ENCODE measurements around the gene EIPR1. TPM values are rescaled to one million over a fixed set of nuclear protein-coding genes. Genes with fewer than 3 reads are reported as not detected.

EIPR1 gene
- total and polyA plus RNA-seq, 2 of the 4 experiments (the other 2 are of a cell fraction): 46.5 to 67.4 TPM

DNA sequence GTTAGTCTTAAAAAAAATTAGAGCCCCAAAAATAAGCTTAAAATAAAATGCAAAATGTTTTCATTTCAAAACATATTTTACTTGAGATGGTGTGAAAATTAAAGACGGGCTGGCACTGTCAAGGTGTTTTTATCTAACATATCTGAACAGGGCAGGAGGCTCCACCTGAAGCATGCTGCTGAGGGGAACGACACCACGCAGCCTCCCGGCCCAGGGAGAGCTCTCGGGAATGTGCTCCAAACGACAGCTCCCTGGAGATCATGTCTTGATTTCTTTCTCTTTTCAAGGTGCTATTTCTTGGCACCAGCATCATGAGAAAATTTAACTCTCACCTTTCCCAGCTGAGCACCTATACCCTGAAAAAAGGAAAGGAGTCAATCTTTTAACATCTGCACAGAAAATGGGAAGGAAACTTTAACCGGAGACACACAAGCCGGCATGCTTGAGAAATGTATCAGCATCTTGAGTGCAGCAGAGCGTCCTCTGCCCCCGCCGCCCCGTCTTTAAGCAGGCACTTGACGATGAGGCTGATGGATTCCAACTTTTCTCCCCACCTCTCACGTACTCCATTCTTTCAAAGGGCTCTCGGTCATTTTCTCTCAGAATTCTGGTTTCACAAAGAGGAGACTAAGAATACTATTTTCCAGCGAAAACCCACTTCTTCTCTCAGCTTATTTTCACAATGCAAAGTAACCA lies 56.6 kb downstream of the EIPR1 start:
- in situ Hi-C loops (cut with MboI; ENCODE audit: low sequenced_read_pairs) (no loop called here), intact Hi-C loops (cut with micrococcal nuclease) (no loop called here), dilution Hi-C loops (cut with HindIII; ENCODE audit: low sequenced_read_pairs, unreplicated experiment) (no loop called here)
- Histone ChIP-seq H3K56ac (ENCODE audit: extremely low read depth, insufficient read depth, low read length) (no peak overlapping the region), H3K79me1 (ENCODE audit: low read depth in 1 of 2, low read length in 2 of 2) (peaks cover 18 to 28% of the 10 kb centered on the region in 2 experiments; a peak in 3 of 4 replicates), H3K18ac (ENCODE audit: low read depth, low read length) (no peak overlapping the region), H3K36me3 (ENCODE audit: control insufficient read depth, insufficient read depth, low read length) (peaks cover 8% of the 10 kb centered on the region; the same call in 1 of the 2 replicates), H3K9me3 (ENCODE audit: control insufficient read depth, insufficient read depth, low read length) (no peaks in the 10 kb centered on the region), H2BK15ac (ENCODE audit: low read depth, low read length) (no peak overlapping the region), H3K4ac (ENCODE audit: low read depth, low read length) (no peak overlapping the region), H3K4me3 (ENCODE audit: insufficient read depth, low read depth, low read length) (no peak overlapping the region), H3K9me1 (ENCODE audit: insufficient read depth, low read length) (peaks cover 5% of the 10 kb centered on the region; the same call in 1 of the 2 replicates), H2BK5ac (ENCODE audit: low read depth, low read length, poor library complexity, severe bottlenecking) (no peak overlapping the region), H3K27me3 (ENCODE audit: control insufficient read depth, insufficient read depth, low read length) (no peaks in the 10 kb centered on the region), H3K23ac (ENCODE audit: low read depth, low read length) (no peak overlapping the region), H3K14ac (replicated peaks; ENCODE audit: low read depth, low read length) (no peak overlapping the region), H2AFZ (replicated peaks; ENCODE audit: low read length, poor library complexity) (no peak overlapping the region), H2AK9ac (replicated peaks; ENCODE audit: low read depth, low read length, poor library complexity) (no peak overlapping the region), H3K27ac (ENCODE audit: insufficient read depth, low read length) (no peak overlapping the region), H2BK20ac (ENCODE audit: low read depth, low read length) (no peak overlapping the region), H3K4me2 (ENCODE audit: low read depth, low read length) (no peak overlapping the region), H4K91ac (ENCODE audit: insufficient read depth, low read depth, low read length) (no peak overlapping the region), H3K4me1 (ENCODE audit: control insufficient read depth, insufficient read depth, low read length) (no peaks in the 10 kb centered on the region), H4K5ac (ENCODE audit: low read depth, low read length) (no peak overlapping the region), H4K20me1 (ENCODE audit: insufficient read depth, low read length) (peaks cover 10% of the 10 kb centered on the region; the same call in 1 of the 2 replicates), H4K8ac (ENCODE audit: low read depth in 2 of 2, low read length in 2 of 2) (no peak overlapping the region), H2AK5ac (ENCODE audit: low read depth, low read length) (no peak overlapping the region), H2BK120ac (ENCODE audit: low read depth, low read length) (no peak overlapping the region), H3K9ac (ENCODE audit: low read depth, low read length) (no peak overlapping the region)
- POLR2A ChIA-PET (ENCODE audit: unreplicated experiment): no interaction called here
- no TSS peak for BruUV-seq (replicated peaks)
- WGBS, 2 experiments (ENCODE audit: extremely low coverage in 2 of 2, insufficient read length in 1 of 2): 70% methylated on average over 5 of the region's 16 CpGs; no CpG with 5 or more reads in 1 of the 2 experiments
- DNase-seq (no peak), ATAC-seq (ENCODE audit: low read depth) (no peak)
- CTCF ChIA-PET: no interaction called here
- TF ChIP-seq RCOR1 (IDR thresholded peaks at IDR 0.05; ENCODE audit: insufficient replicate concordance, low read length) (no peak), MAZ (IDR thresholded peaks at IDR 0.05; ENCODE audit: borderline replicate concordance, low read depth, low read length) (no peak), CEBPB (IDR thresholded peaks at IDR 0.05; ENCODE audit: low read depth, low read length) (no peak), FOS (IDR thresholded peaks at IDR 0.05; ENCODE audit: low read depth, low read length) (no peak), RFX5 (IDR thresholded peaks at IDR 0.05; ENCODE audit: low read depth, low read length) (no peak), SMC3 (IDR thresholded peaks at IDR 0.05; ENCODE audit: low read depth, low read length) (no peak), MAFK (IDR thresholded peaks at IDR 0.05; ENCODE audit: low read depth, low read length) (no peak)
- TF ChIP-seq, protein P1, sequence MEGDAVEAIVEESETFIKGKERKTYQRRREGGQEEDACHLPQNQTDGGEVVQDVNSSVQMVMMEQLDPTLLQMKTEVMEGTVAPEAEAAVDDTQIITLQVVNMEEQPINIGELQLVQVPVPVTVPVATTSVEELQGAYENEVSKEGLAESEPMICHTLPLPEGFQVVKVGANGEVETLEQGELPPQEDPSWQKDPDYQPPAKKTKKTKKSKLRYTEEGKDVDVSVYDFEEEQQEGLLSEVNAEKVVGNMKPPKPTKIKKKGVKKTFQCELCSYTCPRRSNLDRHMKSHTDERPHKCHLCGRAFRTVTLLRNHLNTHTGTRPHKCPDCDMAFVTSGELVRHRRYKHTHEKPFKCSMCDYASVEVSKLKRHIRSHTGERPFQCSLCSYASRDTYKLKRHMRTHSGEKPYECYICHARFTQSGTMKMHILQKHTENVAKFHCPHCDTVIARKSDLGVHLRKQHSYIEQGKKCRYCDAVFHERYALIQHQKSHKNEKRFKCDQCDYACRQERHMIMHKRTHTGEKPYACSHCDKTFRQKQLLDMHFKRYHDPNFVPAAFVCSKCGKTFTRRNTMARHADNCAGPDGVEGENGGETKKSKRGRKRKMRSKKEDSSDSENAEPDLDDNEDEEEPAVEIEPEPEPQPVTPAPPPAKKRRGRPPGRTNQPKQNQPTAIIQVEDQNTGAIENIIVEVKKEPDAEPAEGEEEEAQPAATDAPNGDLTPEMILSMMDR (conservative IDR thresholded peaks at IDR 0.05; ENCODE audit: low read depth, low read length): no peak
- TF ChIP-seq, protein P2, sequence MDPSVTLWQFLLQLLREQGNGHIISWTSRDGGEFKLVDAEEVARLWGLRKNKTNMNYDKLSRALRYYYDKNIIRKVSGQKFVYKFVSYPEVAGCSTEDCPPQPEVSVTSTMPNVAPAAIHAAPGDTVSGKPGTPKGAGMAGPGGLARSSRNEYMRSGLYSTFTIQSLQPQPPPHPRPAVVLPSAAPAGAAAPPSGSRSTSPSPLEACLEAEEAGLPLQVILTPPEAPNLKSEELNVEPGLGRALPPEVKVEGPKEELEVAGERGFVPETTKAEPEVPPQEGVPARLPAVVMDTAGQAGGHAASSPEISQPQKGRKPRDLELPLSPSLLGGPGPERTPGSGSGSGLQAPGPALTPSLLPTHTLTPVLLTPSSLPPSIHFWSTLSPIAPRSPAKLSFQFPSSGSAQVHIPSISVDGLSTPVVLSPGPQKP (IDR thresholded peaks at IDR 0.05; ENCODE audit: borderline replicate concordance, low read depth, low read length): no peak
- TF ChIP-seq, protein P3, sequence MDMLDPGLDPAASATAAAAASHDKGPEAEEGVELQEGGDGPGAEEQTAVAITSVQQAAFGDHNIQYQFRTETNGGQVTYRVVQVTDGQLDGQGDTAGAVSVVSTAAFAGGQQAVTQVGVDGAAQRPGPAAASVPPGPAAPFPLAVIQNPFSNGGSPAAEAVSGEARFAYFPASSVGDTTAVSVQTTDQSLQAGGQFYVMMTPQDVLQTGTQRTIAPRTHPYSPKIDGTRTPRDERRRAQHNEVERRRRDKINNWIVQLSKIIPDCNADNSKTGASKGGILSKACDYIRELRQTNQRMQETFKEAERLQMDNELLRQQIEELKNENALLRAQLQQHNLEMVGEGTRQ (IDR thresholded peaks at IDR 0.05; ENCODE audit: low read depth, low read length): no peak

All from IMR-90 (cell line).